DOHH2 (cell line): ENCODE results near the gene SLC36A2.

Experiments used
- H3F3A ChIP-seq: fragments of 200-600 bp; sonication (generic), shearing (Covaris generic); 2 replicates; pipeline ENCODE4 v1.6.0; 2016; ENCODE audit warnings: antibody characterized with exemption, mild to moderate bottlenecking; ENCODE audit not compliant: control insufficient read depth, insufficient read depth
- H3K27ac ChIP-seq: fragments of 200-600 bp; sonication (generic); 2 replicates; pipeline ENCODE4 v1.5.1; 2014; ENCODE audit warnings: low read depth, mild to moderate bottlenecking, low read length, moderate library complexity
- H3K27me3 ChIP-seq: fragments of 200-600 bp; sonication (generic); 2 replicates; pipeline ENCODE4 v1.6.1; 2014; ENCODE audit warnings: mild to moderate bottlenecking, low read length, mixed read lengths; ENCODE audit not compliant: control insufficient read depth
- H3K36me3 ChIP-seq: fragments of 200-600 bp; sonication (generic); 2 replicates; pipeline ENCODE4 v1.6.1; 2014; ENCODE audit warnings: mild to moderate bottlenecking, low read length, moderate library complexity, mixed read lengths; ENCODE audit not compliant: control insufficient read depth
- H3K4me1 ChIP-seq: fragments of 200-600 bp; sonication (generic); 2 replicates; pipeline ENCODE4 v1.6.1; 2014; ENCODE audit warnings: mild to moderate bottlenecking, low read length, mixed read lengths; ENCODE audit not compliant: control insufficient read depth
- H3K4me2 ChIP-seq: fragments of 200-600 bp; sonication (generic); 2 replicates; pipeline ENCODE4 v1.6.0; 2014; ENCODE audit warnings: mild to moderate bottlenecking, low read length, moderate library complexity
- H3K4me3 ChIP-seq: fragments of 200-600 bp; sonication (generic); 2 replicates; pipeline ENCODE4 v1.5.1; 2014; ENCODE audit warnings: mild to moderate bottlenecking, low read length, mixed read lengths
- H3K79me2 ChIP-seq: fragments of 200-600 bp; sonication (generic); 2 replicates; pipeline ENCODE4 v1.6.1; 2014; ENCODE audit warnings: mild to moderate bottlenecking, low read length, mixed read lengths; ENCODE audit not compliant: control insufficient read depth
- H3K9me2 ChIP-seq: fragments of 200-600 bp; sonication (generic); replicated peaks from 2 replicates; pipeline ENCODE4 v1.6.1; 2014; ENCODE audit warnings: mild to moderate bottlenecking, low read length, mixed read lengths; ENCODE audit not compliant: control insufficient read depth
- H3K9me3 ChIP-seq: fragments of 200-600 bp; sonication (generic); 2 replicates; pipeline ENCODE4 v1.6.1; 2014; ENCODE audit warnings: antibody characterized with exemption, low read length, mixed read lengths; ENCODE audit not compliant: control insufficient read depth, insufficient read depth
- H4K20me1 ChIP-seq: fragments of 200-600 bp; sonication (generic); 2 replicates; pipeline ENCODE4 v1.6.0; 2014; ENCODE audit warnings: low read depth, mild to moderate bottlenecking, antibody characterized with exemption, low read length, moderate library complexity; ENCODE audit not compliant: control insufficient read depth, insufficient read depth
- EZH2phosphoT487 ChIP-seq: fragments of 200-600 bp; sonication (generic); IDR thresholded peaks from 2 replicates; pipeline ENCODE4 v1.6.1; 2017; ENCODE audit warnings: borderline replicate concordance, mild to moderate bottlenecking, antibody characterized with exemption, low read length, moderate library complexity, mixed read lengths
- TF ChIP-seq, protein P1 (sequence below): fragments of 200-600 bp; sonication (generic); IDR thresholded peaks from one replicate; pipeline ENCODE4 v1.5.1; 2014; ENCODE audit warnings: antibody characterized with exemption, mild to moderate bottlenecking, low read depth, low read length; ENCODE audit not compliant: poor library complexity, severe bottlenecking

The SLC36A2 gene

GRCh38 chr5:151320481-151320880 lies 26.9 kb downstream of the SLC36A2 start:
- Histone ChIP-seq H3K4me2 (no peak overlapping the region), H3K4me1 (0 out of 2 replicates have a peak, but pooled peaks cover 6% of the 10 kb centered on the region), H3K79me2 (no peaks in the 10 kb centered on the region), H3K27me3 (peaks cover 3% of the 10 kb centered on the region; the same call in 1 of the 2 replicates), H3F3A (no peaks in the 10 kb centered on the region), H4K20me1 (no peaks in the 10 kb centered on the region), H3K9me3 (no peaks in the 10 kb centered on the region), H3K4me3 (no peak overlapping the region), H3K27ac (no peak overlapping the region), H3K9me2 (no peaks in the 10 kb centered on the region), H3K36me3 (no peaks in the 10 kb centered on the region)
- TF ChIP-seq, protein P1, sequence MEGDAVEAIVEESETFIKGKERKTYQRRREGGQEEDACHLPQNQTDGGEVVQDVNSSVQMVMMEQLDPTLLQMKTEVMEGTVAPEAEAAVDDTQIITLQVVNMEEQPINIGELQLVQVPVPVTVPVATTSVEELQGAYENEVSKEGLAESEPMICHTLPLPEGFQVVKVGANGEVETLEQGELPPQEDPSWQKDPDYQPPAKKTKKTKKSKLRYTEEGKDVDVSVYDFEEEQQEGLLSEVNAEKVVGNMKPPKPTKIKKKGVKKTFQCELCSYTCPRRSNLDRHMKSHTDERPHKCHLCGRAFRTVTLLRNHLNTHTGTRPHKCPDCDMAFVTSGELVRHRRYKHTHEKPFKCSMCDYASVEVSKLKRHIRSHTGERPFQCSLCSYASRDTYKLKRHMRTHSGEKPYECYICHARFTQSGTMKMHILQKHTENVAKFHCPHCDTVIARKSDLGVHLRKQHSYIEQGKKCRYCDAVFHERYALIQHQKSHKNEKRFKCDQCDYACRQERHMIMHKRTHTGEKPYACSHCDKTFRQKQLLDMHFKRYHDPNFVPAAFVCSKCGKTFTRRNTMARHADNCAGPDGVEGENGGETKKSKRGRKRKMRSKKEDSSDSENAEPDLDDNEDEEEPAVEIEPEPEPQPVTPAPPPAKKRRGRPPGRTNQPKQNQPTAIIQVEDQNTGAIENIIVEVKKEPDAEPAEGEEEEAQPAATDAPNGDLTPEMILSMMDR, result no peak
- TF ChIP-seq EZH2phosphoT487, result no peak

GRCh38 chr5:151318850-151319732 lies 28.3 kb downstream of the SLC36A2 start:
- Histone ChIP-seq H3K27me3 (peaks cover 6% of the 10 kb centered on the region; the same call in 1 of the 2 replicates), H3K36me3 (no peaks in the 10 kb centered on the region), H4K20me1 (no peaks in the 10 kb centered on the region), H3K79me2 (no peaks in the 10 kb centered on the region), H3K4me1 (0 out of 2 replicates have a peak, but pooled peaks cover 6% of the 10 kb centered on the region), H3K4me3 (no peak overlapping the region), H3K9me3 (no peaks in the 10 kb centered on the region), H3F3A (no peaks in the 10 kb centered on the region), H3K9me2 (no peaks in the 10 kb centered on the region), H3K27ac (no peak overlapping the region), H3K4me2 (no peak overlapping the region)
- TF ChIP-seq EZH2phosphoT487, result no peak
- TF ChIP-seq, protein P1, result no peak

GRCh38 chr5:151317871-151318270 lies 29.5 kb downstream of the SLC36A2 start:
- Histone ChIP-seq H3K36me3 (no peaks in the 10 kb centered on the region), H3K4me3 (no peak overlapping the region), H3K9me3 (no peaks in the 10 kb centered on the region), H4K20me1 (no peaks in the 10 kb centered on the region), H3K4me1 (0 out of 2 replicates have a peak, but pooled peaks cover 6% of the 10 kb centered on the region), H3K27ac (no peak overlapping the region), H3K79me2 (no peaks in the 10 kb centered on the region), H3K9me2 (no peaks in the 10 kb centered on the region), H3F3A (no peaks in the 10 kb centered on the region), H3K27me3 (peaks cover 6% of the 10 kb centered on the region; the same call in 1 of the 2 replicates), H3K4me2 (no peak overlapping the region)
- no peak for TF ChIP-seq EZH2phosphoT487
- TF ChIP-seq, protein P1, result no peak
